Prostate gland (tissue), 2 donors: Measurements from ENCODE around the gene LAMB1.

Experiments
- CTCF ChIP-seq, 4 experiments: fragments of 200-600 bp in 2 of 4; fragments of 450-650 bp in 2 of 4; sonication (generic) in 2 of 4; IDR thresholded peaks; 1 replicate in 3 of 4; 2 replicates in 1 of 4; pipeline ENCODE4 v1.5.1; 2016 to 2019; ENCODE audit warnings: antibody characterized with exemption in 4 of 4, mild to moderate bottlenecking in 2 of 4, moderate library complexity in 2 of 4
- POLR2A ChIP-seq: fragments of 450-650 bp; IDR thresholded peaks from one replicate; pipeline ENCODE4 v1.6.1; 2016; ENCODE audit warnings: antibody characterized with exemption, mild to moderate bottlenecking

- no peak for TF ChIP-seq CTCF (IDR thresholded peaks at IDR 0.05)
- no peak for TF ChIP-seq POLR2A
These were observed 49.0 kb downstream of the LAMB1 start for GRCh38 chr7:107953924-107954303.
